Left colon (tissue), 2 donors: Measurements from ENCODE around the gene ZNF143. TPM values are rescaled to one million over a fixed set of nuclear protein-coding genes. Genes with fewer than 3 reads are reported as not detected.
A peak's percentile ranks its signal among the peaks of the same experiment; 100 is the strongest.
"Not testable (repeated sequence)": the region's sequence is repeated elsewhere in the genome, so short reads cannot be mapped to it uniquely, and the experiment has no call there.

Source experiments
- ATAC-seq: fragments of 200-7000 bp; cut with Tn5 transposase; one replicate; pipeline ENCODE4 v1.9.1; 2020; ENCODE audit warnings: mild to moderate bottlenecking, moderate library complexity
- DNase-seq, 2 donors: peaks; one replicate each; pipeline ENCODE4 v3.0.0-alpha.2; 2020
- intact Hi-C, 2 donors: fragments of 100-400 bp; cut with DNase I in 1 of 2; cut with micrococcal nuclease in 1 of 2; formaldehyde crosslinking; loops; one replicate each; pipeline versions ENCODE4 v1.11.2 to v1.14.0; 2022; cut with DNase I, micrococcal nuclease
- long read RNA-seq: library from polyadenylated mRNA; unstranded; transcript quantifications from one replicate; pipeline ENCODE4 v2.0.0, GENCODE V29; 2021
- total RNA-seq, 2 donors: library from RNA; stranded (reverse); fragmentation: NEBNext Ultra II Directional; extraction: Animal tissue kit (Norgen Biotek cat#: 25700); gene quantifications; one replicate each; pipeline ENCODE4 v1.2.1, GENCODE V29; 2021
- donor health status: DM: no; HTN: no; CAD: no.
- donor health status: DM: yes; HTN: yes; CAD: no.

The ZNF143 gene
- total RNA-seq: 10 to 100 TPM; 23.5 to 26.4 TPM
- long read RNA-seq, transcript ZNF143-203 (16 exons, 2,947 nt): major isoform, 12 of 22 reads
- long read RNA-seq, partial matches to known transcripts: 3 of 22 reads
- long read RNA-seq, other reads (novel, unspliced or antisense): 3 of 22 reads

DNA sequence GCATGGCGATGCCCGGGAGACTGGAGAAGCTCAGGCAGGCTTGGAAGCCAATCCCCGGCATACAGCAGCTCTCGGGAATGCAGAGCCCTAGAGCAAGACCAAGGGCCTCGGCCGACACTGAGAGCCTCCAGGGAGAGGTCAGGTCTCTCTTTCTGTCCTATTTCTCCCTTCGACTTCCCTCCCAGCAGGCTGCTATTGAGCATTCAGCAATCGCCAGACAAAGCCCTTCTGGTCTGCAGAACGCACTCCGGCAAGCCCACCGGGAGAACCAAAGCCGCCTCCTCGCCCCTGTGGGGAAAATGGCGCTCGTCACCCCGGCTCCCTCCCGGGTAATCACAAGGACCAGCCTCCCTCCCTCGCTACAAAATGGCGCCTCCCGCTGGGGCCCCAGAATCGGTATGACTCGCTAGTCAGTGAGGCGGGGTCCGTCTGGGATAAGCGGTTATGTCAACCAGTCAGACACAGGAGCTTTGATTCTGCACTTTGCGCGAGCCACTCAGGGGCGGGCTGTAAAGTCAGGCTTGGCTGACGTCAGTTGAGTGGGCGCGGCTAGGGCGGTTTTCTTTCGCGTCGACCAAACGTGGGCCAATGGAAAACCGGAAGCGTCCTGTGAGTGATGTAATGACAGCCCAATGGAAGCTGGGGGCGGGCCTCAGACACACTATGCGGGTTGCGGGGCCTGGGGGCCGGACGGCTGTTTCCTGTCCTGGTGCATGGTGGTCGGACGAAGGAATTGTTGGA lies at the start of gene ZNF143:
TSS of gene ZNF143 (plus strand) at position 691 of the 741 bp plus-strand sequence. CDS start 10,297 bp downstream, outside the sequence.
- peak; percentile 100 for DNase-seq
- ATAC-seq: peak; percentile 87
- intact Hi-C loops: no loop called here

DNA sequence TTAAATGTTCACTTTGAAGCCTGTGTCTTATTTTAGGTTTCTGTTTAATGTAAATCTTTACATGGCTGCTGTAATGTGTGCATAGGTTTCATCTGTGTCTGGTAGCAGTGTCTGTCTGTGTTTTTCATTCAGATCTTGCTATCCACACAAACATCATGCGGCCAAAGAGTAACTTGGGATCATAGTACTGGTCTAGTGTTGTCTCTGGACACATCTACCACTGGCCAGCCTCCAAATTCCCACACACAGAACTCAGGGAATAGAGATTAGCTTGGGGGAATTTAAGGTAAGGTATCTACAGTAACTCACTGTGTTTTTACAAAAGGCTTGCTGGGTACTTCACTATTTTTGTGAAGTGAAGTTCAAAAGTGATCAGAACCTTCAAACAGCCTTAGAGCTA lies 32.1 kb upstream of the ZNF143 start:
- intact Hi-C loops: no loop called here
- no peak for ATAC-seq
- no peak for DNase-seq

DNA sequence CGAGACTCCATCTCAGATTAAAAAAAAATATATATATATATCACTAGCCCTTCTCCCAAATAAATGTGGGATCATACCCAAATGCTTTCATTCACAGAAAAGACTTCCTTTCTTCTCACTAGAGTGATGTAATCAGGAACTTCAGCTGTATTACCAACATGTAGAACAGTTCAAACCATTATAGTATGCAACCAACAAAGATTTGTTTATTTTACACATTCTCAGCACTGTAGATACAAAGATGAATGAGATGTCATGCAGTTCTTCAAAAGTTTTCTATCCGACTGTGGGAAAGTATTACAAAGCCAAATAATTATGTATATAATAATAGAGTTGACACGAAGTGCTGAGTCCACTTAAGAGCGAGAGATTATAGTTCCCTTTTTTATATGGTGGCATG lies 22.2 kb upstream of the ZNF143 start:
- ATAC-seq (no peak), DNase-seq (no peak)
- intact Hi-C loops: no loop called here

DNA sequence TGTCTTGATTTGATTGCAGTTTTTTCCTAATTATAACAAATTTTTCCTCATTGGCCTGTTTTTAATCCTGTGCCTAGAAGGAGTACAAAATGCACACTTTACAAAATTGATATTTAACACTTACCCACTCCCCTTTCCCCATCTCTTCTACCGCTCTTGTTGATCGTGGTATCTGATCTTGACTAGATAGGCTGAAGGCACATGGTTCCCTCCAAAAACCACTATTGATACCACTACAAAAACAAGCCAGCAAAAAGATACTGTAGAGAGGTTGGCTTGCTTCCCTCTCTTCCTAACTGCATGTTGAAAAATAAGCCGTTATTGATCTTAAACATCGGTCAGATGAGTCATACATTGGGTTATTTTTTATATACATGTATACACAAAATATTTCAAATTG lies 14.6 kb upstream of the ZNF143 start:
- no peak for ATAC-seq
- intact Hi-C loops: no loop called here
- DNase-seq: no peak

DNA sequence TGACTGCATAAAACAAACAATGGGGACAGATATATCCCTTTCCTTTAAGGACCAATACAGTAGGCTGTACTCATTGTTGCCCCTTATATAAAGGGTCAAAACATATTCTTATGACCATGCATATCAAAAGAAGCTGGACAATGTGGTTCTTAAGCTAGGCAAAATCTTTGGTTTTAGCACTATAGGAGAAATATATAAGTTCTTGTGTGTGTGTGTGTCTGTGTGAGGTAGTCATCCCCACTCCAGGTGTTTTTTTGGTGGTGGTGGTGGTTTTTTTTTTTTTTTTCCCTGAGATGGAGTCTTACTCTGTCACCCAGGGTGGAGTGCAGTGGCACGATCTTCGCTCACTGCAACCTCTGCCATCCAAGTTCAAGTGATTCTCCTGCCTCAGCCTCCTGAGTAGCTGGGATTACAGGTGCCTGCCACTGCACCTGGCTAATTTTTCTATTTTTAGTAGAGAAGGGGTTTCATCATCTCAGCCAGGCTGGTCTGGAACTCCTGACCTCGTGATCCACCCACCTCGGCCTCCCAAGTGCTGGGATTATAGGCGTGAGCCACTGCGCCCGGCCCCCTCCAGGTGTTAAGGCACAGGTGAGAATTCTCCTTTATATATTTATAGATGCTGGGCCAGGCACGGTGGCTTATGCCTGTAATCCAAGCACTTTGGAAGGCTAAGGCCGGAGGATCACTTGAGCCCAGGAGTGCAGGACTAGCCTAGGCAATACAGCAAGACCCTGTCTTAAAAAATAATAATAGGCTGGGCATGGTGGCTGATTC lies 12.0 kb upstream of the ZNF143 start:
- no peak for DNase-seq
- intact Hi-C loops: no loop called here
- ATAC-seq: no peak

DNA sequence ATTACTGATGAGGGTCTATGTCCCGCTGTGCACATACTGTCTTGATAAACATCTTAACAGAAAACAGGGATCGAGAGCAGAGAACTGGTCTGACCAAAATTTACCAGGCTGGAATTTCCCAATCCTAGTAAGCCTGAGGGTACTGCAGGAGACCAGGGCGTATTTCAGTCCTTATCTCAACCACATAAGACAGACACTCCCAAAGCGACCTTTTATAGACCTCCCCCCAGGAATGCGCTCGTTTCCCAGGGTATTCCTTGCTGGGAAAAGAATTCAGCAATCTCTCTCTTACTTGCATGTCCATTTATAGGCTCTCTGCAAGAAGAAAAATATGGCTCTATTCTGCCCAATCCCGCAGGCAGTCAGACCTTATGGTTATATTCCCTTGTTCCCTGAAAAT lies 8.8 kb upstream of the ZNF143 start:
- DNase-seq, ATAC-seq, intact Hi-C loops: not testable (repeated sequence)

DNA sequence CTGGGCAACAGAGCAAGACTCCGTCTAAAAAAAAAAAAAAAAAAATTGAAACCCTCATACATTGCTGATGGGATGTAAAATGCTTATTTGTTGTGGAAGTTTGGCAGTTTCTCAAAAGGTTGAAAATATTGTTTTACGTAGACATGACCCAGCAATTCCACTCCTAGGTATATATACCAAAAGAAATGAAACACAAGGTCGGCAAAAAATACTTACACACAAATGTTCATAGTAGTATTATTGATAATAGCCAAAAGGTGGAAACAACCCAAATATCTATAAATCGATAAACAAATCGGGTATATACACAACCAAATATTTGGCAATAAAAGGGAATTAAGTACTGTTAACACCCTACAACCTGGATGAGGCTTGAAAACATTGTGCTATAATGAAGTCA lies 5.1 kb upstream of the ZNF143 start:
- no peak for ATAC-seq
- intact Hi-C loops: no loop called here
- DNase-seq: no peak

DNA sequence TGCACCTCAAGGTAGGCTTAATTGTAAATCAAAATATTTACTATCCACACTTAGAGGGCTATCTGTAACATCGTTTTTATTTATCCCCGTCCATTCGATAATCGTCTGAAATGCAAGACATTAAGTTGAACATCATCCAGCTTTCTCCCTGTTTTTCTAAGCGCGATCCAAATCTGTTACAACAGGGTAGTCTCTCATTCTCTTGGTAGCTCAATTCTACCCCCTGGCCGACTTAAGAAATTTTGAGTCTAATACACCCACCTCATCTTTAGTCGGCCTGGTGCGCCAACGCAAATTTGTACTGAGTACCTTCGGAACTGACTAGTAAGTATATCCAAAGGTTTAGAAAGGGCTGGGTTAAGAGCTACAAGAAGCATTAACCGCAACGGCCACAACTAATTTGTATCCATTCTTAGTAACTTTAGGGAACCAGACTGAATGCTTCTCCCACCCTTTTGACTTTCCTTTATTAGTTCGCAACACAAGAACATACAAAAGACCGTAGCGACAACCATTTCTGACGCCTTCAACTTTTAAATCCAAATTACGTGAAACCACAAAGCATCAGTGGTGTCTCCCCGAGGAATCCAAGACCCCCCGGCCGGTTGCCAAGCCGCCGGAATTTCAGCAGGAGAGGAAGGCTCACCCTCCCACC lies 1.0 kb upstream of the ZNF143 start:
- intact Hi-C loops: no loop called here
- DNase-seq: peak in 1 of 2 donors; percentile 50
- ATAC-seq: no peak

DNA sequence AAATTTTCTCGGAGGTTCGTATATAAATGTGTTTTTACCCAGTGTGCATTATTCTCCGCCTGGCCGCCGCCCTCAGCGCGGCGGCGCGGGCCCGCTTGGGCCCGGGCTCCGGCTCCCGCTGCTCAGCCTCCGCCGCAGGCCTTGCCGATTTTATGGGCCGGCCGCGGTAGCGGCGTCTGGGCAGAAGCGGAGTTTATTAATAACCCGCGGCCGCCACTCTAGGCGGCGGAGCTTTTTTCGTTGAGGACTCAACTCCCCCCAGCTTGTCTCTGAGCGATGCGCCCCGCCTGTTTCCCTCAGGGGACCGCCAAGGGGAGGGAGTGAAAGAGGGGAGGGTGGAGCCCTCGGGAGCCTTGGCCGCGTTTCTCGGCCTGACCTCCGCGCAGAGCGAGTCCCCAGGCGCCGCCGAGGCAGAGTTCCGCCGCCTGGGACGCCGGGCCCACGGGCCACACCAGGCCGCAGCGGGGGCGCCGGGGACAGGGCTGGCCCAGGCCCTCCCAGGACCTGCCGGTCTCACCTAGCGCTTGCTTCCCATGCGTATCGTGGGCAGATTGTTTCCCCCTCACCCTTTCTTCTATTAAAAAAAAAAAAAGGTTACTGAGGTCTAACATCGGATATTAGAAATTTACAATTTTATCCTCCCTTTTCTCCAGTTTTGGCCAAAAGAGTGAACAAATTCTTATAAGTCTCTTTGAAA lies 399 bp downstream of the ZNF143 start:
- ATAC-seq (peak; percentile 70), DNase-seq (peak; percentile 85 to 87)
- intact Hi-C loops: no loop called here

DNA sequence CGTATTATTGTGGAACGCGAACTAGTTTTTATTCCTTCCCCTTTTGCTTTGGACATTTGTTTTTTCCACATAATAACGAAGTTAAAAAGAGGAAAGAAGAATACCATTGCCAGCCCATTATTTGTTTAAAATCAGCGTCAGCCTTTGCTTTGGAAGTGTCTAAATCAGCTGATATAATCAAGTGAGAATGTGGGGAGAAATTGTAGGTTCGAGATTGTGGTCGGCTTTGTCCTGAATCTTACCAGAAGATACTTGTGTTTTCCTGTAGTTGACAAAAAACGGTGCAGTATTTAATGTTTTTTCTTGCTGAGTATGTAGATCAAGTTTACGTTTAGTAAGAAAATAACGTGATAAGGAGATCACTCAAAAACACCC lies 935 bp downstream of the ZNF143 start:
- intact Hi-C loops: no loop called here
- ATAC-seq: no peak
- DNase-seq: no peak

DNA sequence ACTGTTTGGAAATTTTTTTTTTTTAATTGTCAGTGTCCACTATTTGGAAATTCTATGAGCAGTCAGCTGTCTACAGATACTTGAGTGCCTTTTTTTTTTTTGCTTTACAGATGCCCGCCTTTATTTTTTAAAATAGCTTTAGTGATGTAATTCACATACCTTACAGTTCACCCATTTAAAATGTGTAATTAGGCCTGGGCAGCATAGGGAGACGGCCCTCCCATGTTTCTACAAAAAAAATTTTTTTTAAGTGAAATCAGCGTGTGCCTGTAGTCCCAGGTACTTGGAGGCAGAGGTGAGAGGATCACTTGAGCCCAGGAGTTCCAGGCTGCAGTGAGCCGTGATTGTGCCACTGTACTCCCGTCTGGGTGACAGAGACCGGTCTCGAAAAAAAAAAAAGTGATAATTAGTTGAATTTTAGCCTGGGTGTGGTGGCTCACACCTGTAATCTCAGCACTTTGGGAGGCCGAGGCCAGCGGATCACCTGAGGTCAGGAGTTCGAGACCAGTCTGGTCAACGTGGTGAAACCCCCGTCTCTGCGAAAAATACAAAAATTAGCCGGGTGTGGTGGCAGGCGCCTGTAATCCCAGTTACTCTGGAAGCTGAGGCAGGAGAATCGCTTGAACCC lies 1.5 kb downstream of the ZNF143 start:
- intact Hi-C loops: no loop called here
- DNase-seq (peak in 1 of 2 donors; percentile 11), ATAC-seq (no peak)

DNA sequence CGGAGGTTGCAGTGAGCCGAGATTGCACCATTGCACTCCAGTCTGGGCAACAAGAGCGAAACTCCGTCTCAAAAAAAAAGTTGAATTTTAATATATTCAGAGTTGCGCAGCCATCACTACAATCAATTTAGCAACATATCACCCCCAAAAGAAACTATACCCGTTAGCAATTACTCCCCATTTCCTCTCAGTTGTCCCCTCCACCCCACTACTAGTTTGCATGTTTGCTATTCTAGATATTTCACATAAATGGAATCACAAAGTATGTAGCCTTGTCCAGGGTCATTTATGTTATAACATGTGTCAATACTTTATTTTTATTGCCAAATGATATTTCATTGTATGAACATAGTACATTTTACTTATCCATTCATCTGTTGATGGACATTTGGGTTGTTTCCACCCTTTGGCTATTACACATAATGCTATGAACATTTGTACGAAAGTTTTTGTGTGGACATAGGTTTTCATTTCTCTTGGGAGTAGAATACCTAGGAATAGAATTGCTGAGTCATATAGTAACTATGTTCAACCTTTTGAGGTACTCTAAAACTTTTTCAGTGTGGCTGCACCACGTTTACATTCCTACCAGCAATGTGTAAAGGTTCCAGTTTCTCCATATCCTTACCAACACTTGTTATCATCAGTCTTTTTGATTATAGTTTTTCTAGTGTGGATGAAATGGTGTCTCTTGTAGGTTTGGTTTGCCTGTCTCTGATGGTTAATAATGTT lies 2.2 kb downstream of the ZNF143 start:
- DNase-seq: no peak
- intact Hi-C loops: no loop called here
- ATAC-seq: no peak

DNA sequence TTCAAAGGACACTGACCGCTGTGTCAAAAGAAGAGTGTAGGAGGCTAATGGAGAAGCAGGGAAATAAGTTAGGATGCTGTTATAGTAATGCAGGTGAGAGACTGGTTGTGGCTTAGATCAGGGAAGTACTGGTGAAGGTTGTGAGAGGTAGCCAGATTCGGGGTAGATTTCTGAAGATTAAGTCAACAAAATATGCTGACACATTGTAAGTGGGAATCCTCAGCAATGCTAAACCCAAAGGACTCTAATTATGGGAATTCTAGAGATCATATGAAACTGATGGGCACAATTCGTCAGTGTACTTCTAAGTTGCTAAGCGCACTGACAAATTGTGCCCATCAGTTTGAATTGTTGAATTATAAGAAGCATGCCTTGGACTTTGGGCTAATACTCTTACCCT lies 10.0 kb downstream of the ZNF143 start:
- no peak for DNase-seq
- intact Hi-C loops: no loop called here
- ATAC-seq: no peak

DNA sequence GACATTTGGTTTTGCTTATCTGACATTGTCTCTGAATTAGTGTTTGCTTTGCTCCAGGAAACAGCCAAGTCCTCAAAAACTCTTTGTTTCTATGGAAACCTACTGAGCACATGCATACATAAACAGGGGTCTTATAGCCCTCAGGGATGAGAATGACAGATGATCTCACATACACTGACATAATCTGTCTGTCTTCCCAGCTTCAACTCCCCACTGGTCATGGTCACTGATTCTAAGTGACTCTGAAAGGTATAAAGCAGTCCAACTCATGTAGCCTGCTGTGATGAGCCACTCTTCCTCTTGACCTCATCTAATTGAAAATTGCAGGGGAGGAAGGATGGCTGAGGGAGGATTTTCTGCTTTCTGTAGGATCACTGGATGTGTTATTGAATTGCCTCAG lies 12.6 kb downstream of the ZNF143 start:
- ATAC-seq: no peak
- no peak for DNase-seq
- intact Hi-C loops: no loop called here

DNA sequence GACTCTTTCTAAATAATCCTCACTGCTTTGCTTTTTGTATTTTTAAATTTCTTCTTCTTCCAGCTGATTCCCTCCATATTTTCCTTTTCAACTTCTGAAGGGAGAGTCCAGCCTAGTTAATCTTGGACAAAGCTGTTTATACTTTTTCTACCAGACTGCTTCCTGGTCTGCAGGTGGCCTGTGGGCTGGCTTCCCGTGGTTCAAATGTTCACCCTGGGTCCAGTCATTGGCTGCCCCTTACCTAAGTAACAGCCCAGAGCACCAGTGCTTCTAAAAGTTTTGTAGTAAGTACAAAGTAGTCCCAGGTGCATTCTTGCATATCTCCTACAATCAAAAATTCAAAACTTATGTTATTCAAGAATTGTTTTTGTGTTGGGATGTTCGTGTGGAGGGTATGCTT lies 19.1 kb downstream of the ZNF143 start:
- DNase-seq (no peak), ATAC-seq (peak; percentile 50)
- intact Hi-C loops: no loop called here

DNA sequence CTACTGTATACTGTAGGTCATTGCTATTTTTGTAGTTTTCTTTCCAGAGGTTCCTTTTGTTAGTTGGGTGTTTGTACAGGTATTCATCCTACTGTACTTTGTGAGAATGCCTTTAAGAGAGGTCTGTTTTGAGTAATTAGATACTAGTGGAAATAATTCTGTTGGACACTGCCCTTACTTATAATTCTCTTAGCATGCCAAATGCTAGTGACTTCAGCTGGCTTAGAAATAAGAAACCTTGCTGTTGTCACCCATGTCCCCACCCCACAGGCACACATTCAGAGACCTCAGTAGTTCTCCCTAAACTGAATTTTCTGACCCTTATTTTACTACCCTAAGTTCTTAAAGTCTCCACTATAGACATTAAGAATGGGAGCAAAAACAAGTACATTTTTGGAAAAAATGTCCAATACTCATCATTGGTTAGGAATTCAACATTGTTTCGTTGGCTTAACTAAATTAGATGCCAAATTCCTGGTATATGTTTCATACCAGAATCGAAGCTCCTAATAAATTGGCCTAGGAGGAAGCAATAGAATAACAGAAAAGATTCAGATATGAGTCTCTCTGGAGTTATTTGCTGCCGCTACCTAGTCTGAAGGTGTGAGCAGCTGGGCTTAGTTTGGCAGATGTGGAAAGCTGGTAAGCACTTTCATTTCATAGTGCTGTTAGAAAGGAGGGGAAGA lies 28.4 kb downstream of the ZNF143 start:
- ATAC-seq (no peak), DNase-seq (no peak)
- intact Hi-C loops: no loop called here

DNA sequence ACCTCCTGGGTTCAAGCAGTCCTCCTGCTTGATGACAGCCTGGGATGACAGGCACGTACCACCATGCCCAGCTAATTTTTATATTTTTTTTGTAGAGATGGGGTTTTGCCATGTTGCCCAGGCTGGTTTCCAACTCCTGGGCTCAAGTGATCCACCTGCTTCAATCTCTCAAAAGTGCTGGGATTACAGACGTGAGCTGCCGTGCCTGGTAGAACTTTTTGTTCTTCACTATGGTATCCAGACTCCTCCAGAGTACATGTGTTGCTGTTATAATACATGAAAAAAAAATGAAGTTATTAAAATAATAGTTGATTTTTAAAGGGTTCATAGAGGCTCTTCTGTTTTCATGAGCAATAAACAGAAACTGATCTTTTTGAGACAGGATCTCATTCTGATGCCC lies 29.6 kb downstream of the ZNF143 start:
- DNase-seq: no peak
- no peak for ATAC-seq
- intact Hi-C loops: no loop called here

DNA sequence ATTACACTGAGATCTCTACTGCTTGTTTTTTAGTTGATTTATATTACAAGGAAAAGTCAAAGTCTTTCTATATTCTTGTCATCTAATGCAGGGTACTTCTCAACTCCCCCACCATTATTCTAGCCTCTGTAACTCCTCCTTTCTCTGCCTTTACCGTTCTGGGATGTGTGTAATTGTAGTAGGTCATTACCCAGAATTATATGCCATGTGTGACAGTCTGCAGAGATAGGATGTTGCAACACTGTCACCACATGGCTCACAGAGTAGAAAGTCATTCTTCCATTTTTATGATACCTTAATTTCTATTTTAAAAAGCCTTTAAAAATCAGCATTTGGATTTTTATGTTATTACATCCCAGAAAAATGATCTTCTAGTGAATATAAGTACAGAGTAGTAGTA lies 32.7 kb downstream of the ZNF143 start:
- intact Hi-C loops: no loop called here
- no peak for ATAC-seq
- DNase-seq: no peak
